ENCODE results near the gene C1RL.
"Not testable (repeated sequence)": the region's sequence is repeated elsewhere in the genome, so short reads cannot be mapped to it uniquely, and the experiment has no call there.

DNA sequence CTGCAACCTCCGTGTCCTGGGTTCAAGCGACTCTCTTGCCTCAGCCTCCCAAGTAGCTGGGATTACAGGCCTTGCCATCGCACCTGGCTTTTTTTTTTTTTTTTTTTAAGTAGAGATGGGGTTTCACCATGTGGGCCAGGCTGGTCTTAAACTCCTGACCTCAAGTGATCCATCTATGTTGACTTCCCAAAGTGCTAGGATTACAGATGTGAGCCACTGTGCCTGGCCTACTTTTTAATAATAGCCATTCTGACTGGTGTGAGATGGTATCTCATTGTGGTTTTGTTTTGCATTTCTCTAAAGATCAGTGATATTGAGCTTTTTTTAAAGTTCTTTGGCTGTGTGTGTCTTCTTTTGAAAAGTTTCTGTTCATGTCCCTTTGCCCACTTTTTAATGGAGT lies 59.0 kb downstream of the C1RL start:
- not testable (repeated sequence) for TF ChIP-seq POLR2A (IDR thresholded peaks at IDR 0.05)
- TF ChIP-seq, protein P1, sequence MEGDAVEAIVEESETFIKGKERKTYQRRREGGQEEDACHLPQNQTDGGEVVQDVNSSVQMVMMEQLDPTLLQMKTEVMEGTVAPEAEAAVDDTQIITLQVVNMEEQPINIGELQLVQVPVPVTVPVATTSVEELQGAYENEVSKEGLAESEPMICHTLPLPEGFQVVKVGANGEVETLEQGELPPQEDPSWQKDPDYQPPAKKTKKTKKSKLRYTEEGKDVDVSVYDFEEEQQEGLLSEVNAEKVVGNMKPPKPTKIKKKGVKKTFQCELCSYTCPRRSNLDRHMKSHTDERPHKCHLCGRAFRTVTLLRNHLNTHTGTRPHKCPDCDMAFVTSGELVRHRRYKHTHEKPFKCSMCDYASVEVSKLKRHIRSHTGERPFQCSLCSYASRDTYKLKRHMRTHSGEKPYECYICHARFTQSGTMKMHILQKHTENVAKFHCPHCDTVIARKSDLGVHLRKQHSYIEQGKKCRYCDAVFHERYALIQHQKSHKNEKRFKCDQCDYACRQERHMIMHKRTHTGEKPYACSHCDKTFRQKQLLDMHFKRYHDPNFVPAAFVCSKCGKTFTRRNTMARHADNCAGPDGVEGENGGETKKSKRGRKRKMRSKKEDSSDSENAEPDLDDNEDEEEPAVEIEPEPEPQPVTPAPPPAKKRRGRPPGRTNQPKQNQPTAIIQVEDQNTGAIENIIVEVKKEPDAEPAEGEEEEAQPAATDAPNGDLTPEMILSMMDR (IDR thresholded peaks at IDR 0.05), result not testable (repeated sequence)

All from heart left ventricle (tissue), 13 donors.